ENCODE measurements around the gene NEU3.
"Not testable (repeated sequence)": the region's sequence is repeated elsewhere in the genome, so short reads cannot be mapped to it uniquely, and the experiment has no call there.

Gene NEU3

DNA sequence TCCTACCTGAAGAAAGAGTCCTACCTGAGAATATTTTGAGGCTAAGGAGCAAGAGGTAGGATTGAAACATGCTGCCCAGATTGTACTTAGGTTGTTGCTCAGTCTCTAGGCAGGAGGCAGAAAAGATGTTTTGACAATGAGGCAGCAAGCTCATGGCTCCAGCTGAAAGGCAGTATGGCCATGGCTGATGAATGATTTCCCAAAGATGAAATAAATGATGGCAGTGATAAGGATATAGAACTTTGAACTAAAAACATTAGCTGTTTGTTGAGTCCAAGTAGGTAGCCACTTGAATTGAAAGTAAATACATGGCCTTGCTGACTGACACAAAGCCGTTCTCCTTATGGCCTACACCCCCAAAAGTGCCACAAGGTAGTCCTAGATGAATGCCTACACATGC, 6.8 kb upstream of the NEU3 start:
- ATAC-seq (ENCODE audit: low read depth): no peak
- peaks cover 24% of the 10 kb centered on the region for H3K36me3 ChIP-seq (ENCODE audit: low read depth)
- no peaks in the 10 kb centered on the region for H3K9me3 ChIP-seq (ENCODE audit: severe bottlenecking)
- DNase-seq (ENCODE audit: low spot score): no peak
- H3K4me3 ChIP-seq (ENCODE audit: severe bottlenecking): no peak overlapping the region
- H3K27ac ChIP-seq (ENCODE audit: poor library complexity, severe bottlenecking): no peak overlapping the region
- H3K4me1 ChIP-seq (ENCODE audit: insufficient read depth, poor library complexity, severe bottlenecking): no peaks in the 10 kb centered on the region
- TF ChIP-seq, protein P1, sequence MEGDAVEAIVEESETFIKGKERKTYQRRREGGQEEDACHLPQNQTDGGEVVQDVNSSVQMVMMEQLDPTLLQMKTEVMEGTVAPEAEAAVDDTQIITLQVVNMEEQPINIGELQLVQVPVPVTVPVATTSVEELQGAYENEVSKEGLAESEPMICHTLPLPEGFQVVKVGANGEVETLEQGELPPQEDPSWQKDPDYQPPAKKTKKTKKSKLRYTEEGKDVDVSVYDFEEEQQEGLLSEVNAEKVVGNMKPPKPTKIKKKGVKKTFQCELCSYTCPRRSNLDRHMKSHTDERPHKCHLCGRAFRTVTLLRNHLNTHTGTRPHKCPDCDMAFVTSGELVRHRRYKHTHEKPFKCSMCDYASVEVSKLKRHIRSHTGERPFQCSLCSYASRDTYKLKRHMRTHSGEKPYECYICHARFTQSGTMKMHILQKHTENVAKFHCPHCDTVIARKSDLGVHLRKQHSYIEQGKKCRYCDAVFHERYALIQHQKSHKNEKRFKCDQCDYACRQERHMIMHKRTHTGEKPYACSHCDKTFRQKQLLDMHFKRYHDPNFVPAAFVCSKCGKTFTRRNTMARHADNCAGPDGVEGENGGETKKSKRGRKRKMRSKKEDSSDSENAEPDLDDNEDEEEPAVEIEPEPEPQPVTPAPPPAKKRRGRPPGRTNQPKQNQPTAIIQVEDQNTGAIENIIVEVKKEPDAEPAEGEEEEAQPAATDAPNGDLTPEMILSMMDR (IDR thresholded peaks at IDR 0.05; ENCODE audit: poor library complexity, severe bottlenecking): no peak
- H3K27me3 ChIP-seq (ENCODE audit: insufficient read depth, poor library complexity, severe bottlenecking): no peaks in the 10 kb centered on the region

- Histone ChIP-seq H3K36me3 (ENCODE audit: low read depth) (peaks cover 7% of the 10 kb centered on the region), H3K4me3 (ENCODE audit: severe bottlenecking) (no peak overlapping the region), H3K27ac (ENCODE audit: poor library complexity, severe bottlenecking) (no peak overlapping the region), H3K27me3 (ENCODE audit: insufficient read depth, poor library complexity, severe bottlenecking) (no peaks in the 10 kb centered on the region), H3K9me3 (ENCODE audit: severe bottlenecking) (no peaks in the 10 kb centered on the region), H3K4me1 (ENCODE audit: insufficient read depth, poor library complexity, severe bottlenecking) (no peaks in the 10 kb centered on the region)
- DNase-seq (ENCODE audit: low spot score) (no peak), ATAC-seq (ENCODE audit: low read depth) (no peak)
- TF ChIP-seq, protein P1 (IDR thresholded peaks at IDR 0.05; ENCODE audit: poor library complexity, severe bottlenecking): no peak
Measured at GRCh38 chr11:74984070-74984469, 4.7 kb upstream of the NEU3 start.

DNA sequence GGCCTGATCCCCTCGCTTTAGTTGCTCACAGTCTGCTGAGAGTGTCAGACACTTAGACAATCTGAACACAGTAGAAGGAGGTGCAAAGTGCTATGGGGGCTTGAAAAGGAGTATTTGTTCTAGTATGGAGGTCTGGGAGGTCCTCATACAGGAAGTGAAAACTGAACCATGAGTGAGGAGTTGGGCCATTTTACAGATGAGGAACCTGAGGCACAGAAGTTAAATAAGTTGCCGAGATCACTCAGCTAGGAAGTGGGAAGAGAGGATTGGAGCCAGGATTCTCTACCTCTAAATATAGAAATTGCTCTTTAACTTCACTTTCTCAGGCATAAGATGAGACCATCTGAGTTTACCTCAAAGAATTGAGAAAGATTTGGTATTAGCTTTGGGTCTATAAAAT, 4.0 kb upstream of the NEU3 start:
- H3K9me3 ChIP-seq (ENCODE audit: severe bottlenecking): no peaks in the 10 kb centered on the region
- H3K36me3 ChIP-seq (ENCODE audit: low read depth): peaks cover 7% of the 10 kb centered on the region
- H3K27me3 ChIP-seq (ENCODE audit: insufficient read depth, poor library complexity, severe bottlenecking): no peaks in the 10 kb centered on the region
- no peak for ATAC-seq (ENCODE audit: low read depth)
- H3K27ac ChIP-seq (ENCODE audit: poor library complexity, severe bottlenecking): no peak overlapping the region
- TF ChIP-seq, protein P1 (IDR thresholded peaks at IDR 0.05; ENCODE audit: poor library complexity, severe bottlenecking): no peak
- DNase-seq (ENCODE audit: low spot score): no peak
- peaks cover 1% of the 10 kb centered on the region for H3K4me1 ChIP-seq (ENCODE audit: insufficient read depth, poor library complexity, severe bottlenecking)
- H3K4me3 ChIP-seq (ENCODE audit: severe bottlenecking): no peak overlapping the region

- TF ChIP-seq, protein P1 (IDR thresholded peaks at IDR 0.05; ENCODE audit: poor library complexity, severe bottlenecking): no peak
- H3K27ac ChIP-seq (ENCODE audit: poor library complexity, severe bottlenecking): peak overlapping the region; percentile 47
- DNase-seq (ENCODE audit: low spot score) (no peak), ATAC-seq (ENCODE audit: low read depth) (0 out of 3 replicates have a peak, but pooled peaks have one; percentile 2)
- no peaks in the 10 kb centered on the region for H3K27me3 ChIP-seq (ENCODE audit: insufficient read depth, poor library complexity, severe bottlenecking)
- peak overlapping the region; percentile 56 for H3K4me3 ChIP-seq (ENCODE audit: severe bottlenecking)
- peaks cover 5% of the 10 kb centered on the region for H3K4me1 ChIP-seq (ENCODE audit: insufficient read depth, poor library complexity, severe bottlenecking)
- H3K36me3 ChIP-seq (ENCODE audit: low read depth): no peaks in the 10 kb centered on the region; the same call in 1 of the 2 replicates
- H3K9me3 ChIP-seq (ENCODE audit: severe bottlenecking): no peaks in the 10 kb centered on the region
Measured at GRCh38 chr11:74989260-74989638, 516 bp downstream of the NEU3 start.

DNA sequence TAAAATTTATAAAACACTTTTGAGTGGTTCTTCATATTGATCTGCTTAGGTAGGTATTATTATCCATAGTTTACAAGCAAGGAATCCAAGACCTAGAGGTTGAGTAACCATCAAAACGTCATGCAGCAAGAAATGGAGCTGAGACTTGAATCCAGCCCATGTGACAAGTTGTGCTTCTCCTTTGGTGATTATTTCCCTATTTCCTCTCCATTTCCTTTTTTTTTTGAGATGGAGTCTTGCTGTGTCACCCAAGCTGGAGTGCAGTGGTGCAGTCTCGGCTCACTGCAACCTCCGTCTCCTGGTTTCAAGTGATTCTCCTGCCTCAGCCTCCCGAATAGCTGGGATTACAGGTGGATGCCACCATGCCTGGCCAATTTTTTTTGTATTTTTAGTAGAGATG, 1.4 kb downstream of the NEU3 start:
- not testable (repeated sequence) for DNase-seq (ENCODE audit: low spot score); ATAC-seq (ENCODE audit: low read depth); H3K4me1 ChIP-seq (ENCODE audit: insufficient read depth, poor library complexity, severe bottlenecking); H3K9me3 ChIP-seq (ENCODE audit: severe bottlenecking); H3K36me3 ChIP-seq (ENCODE audit: low read depth); H3K27ac ChIP-seq (ENCODE audit: poor library complexity, severe bottlenecking); H3K27me3 ChIP-seq (ENCODE audit: insufficient read depth, poor library complexity, severe bottlenecking); H3K4me3 ChIP-seq (ENCODE audit: severe bottlenecking)
